ENCODE data around the gene AICDA. TPM values are rescaled to one million over a fixed set of nuclear protein-coding genes. Genes with fewer than 3 reads are reported as not detected.

Gene AICDA
- total and polyA plus RNA-seq, 10 of the 15 experiments (the other 5 are each of a cell fraction or from before 2014, with no cell fraction given): 9.4 to 24.9 (median 16.6) TPM

DNA sequence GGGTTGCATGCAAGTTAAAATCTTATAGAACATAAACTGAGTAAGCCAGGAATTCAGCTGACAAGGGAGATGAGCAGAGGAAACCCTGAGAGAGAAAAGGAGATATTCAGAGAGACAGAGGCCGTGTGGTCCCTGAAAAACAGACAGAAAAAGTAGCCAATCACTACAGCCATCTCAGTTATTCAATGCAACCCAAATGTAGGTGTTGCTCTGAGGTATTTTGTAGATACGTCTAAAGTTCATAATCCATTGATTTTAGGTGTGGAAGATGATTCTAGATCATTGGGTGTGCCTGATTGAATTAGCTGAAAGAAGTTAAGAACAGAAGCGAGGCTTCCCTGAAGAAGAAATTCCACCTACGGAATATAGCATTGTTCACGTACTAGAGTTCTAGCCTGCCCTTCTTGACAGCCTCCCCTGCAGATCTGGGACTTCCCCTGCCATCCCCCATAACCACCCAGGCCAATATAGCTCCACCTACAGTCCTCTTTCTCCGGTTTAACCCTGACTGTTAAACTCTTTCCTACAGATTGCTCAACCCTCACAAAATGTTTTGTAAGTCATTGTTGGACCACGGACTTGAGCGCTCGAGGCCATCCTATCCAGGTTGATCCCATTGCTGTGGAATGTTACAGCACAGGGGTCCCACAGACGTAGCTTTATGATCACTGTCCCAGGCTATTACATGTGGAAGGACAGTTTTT is 21.7 kb downstream of the AICDA start (continued):
- TF ChIP-seq, protein P1, sequence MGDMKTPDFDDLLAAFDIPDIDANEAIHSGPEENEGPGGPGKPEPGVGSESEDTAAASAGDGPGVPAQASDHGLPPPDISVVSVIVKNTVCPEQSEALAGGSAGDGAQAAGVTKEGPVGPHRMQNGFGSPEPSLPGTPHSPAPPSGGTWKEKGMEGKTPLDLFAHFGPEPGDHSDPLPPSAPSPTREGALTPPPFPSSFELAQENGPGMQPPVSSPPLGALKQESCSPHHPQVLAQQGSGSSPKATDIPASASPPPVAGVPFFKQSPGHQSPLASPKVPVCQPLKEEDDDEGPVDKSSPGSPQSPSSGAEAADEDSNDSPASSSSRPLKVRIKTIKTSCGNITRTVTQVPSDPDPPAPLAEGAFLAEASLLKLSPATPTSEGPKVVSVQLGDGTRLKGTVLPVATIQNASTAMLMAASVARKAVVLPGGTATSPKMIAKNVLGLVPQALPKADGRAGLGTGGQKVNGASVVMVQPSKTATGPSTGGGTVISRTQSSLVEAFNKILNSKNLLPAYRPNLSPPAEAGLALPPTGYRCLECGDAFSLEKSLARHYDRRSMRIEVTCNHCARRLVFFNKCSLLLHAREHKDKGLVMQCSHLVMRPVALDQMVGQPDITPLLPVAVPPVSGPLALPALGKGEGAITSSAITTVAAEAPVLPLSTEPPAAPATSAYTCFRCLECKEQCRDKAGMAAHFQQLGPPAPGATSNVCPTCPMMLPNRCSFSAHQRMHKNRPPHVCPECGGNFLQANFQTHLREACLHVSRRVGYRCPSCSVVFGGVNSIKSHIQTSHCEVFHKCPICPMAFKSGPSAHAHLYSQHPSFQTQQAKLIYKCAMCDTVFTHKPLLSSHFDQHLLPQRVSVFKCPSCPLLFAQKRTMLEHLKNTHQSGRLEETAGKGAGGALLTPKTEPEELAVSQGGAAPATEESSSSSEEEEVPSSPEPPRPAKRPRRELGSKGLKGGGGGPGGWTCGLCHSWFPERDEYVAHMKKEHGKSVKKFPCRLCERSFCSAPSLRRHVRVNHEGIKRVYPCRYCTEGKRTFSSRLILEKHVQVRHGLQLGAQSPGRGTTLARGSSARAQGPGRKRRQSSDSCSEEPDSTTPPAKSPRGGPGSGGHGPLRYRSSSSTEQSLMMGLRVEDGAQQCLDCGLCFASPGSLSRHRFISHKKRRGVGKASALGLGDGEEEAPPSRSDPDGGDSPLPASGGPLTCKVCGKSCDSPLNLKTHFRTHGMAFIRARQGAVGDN (IDR thresholded peaks at IDR 0.05): no peak
- TF ChIP-seq BRCA1 (IDR thresholded peaks at IDR 0.05; ENCODE audit: low read depth, low read length) (no peak), PAX8 (IDR thresholded peaks at IDR 0.05) (no peak), GABPA (IDR thresholded peaks at IDR 0.05; ENCODE audit: low read depth) (no peak), BCL11A (IDR thresholded peaks at IDR 0.05; ENCODE audit: low read depth, low read length) (no peak), NFIC (IDR thresholded peaks at IDR 0.05; ENCODE audit: low read depth, low read length) (no peak), ZNF384 (IDR thresholded peaks at IDR 0.05; ENCODE audit: borderline replicate concordance, low read depth, low read length) (no peak), SP1 (IDR thresholded peaks at IDR 0.05; ENCODE audit: low read depth, low read length) (no peak), NFYA (IDR thresholded peaks at IDR 0.05; ENCODE audit: borderline replicate concordance, low read depth, low read length) (no peak), ATF7 (IDR thresholded peaks at IDR 0.05; ENCODE audit: low read depth) (no peak)
- TF ChIP-seq, protein P2, sequence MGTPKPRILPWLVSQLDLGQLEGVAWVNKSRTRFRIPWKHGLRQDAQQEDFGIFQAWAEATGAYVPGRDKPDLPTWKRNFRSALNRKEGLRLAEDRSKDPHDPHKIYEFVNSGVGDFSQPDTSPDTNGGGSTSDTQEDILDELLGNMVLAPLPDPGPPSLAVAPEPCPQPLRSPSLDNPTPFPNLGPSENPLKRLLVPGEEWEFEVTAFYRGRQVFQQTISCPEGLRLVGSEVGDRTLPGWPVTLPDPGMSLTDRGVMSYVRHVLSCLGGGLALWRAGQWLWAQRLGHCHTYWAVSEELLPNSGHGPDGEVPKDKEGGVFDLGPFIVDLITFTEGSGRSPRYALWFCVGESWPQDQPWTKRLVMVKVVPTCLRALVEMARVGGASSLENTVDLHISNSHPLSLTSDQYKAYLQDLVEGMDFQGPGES (IDR thresholded peaks at IDR 0.05): no peak

Measured in GM12878 (cell line).